GM08714 (cell line): ENCODE data around the gene REG4.

Experiments
- H3K4me3 ChIP-seq: fragments of 200-500 bp; sonication (Bioruptor generic); 2 replicates; pipeline ENCODE4 v1.5.1; 2014; ENCODE audit warnings: mild to moderate bottlenecking, low read length, inconsistent platforms
- ZNF274 ChIP-seq: IDR thresholded peaks from 2 replicates; pipeline ENCODE4 v1.6.1; 2012; ENCODE audit warnings: mild to moderate bottlenecking, low read depth, low read length

Gene REG4

GRCh38 chr1:119748040-119748439, 63.2 kb downstream of the REG4 start:
- no peak overlapping the region for H3K4me3 ChIP-seq
- TF ChIP-seq ZNF274: no peak

- no peak for TF ChIP-seq ZNF274
- no peak overlapping the region for H3K4me3 ChIP-seq
These were observed 63.8 kb downstream of the REG4 start for GRCh38 chr1:119747451-119747850.

- H3K4me3 ChIP-seq: no peak overlapping the region
- TF ChIP-seq ZNF274: no peak
These were observed 66.2 kb downstream of the REG4 start for GRCh38 chr1:119745034-119745433.

GRCh38 chr1:119744598-119744942, 66.7 kb downstream of the REG4 start:
- no peak for TF ChIP-seq ZNF274
- H3K4me3 ChIP-seq: no peak overlapping the region
